IPS-20b (cell line): Measurements from ENCODE around the gene TRABD2B.

Source experiments
- H3K27ac ChIP-seq: one replicate; pipeline ENCODE4 v1.5.1; 2013; ENCODE audit warnings: low read length
- H3K27me3 ChIP-seq: 2 replicates; pipeline ENCODE4 v1.6.1; 2013; ENCODE audit warnings: mild to moderate bottlenecking, low read length, inconsistent platforms; ENCODE audit not compliant: insufficient read depth
- H3K36me3 ChIP-seq: 2 replicates; pipeline ENCODE4 v1.6.1; 2013; ENCODE audit warnings: low read depth, mild to moderate bottlenecking, inconsistent platforms, low read length, moderate library complexity; ENCODE audit not compliant: insufficient read depth
- H3K4me1 ChIP-seq: 2 replicates; pipeline ENCODE4 v1.6.1; 2013; ENCODE audit warnings: mild to moderate bottlenecking, control low read depth, inconsistent platforms, low read length, moderate library complexity; ENCODE audit not compliant: insufficient read depth
- H3K4me3 ChIP-seq: 2 replicates; pipeline ENCODE4 v1.5.1; 2013; ENCODE audit warnings: mild to moderate bottlenecking, low read length, inconsistent platforms
- H3K9ac ChIP-seq: 2 replicates; pipeline ENCODE4 v1.6.1; 2013; ENCODE audit warnings: low read depth, mild to moderate bottlenecking, inconsistent platforms, low read length, moderate library complexity
- H3K9me3 ChIP-seq: 2 replicates; pipeline ENCODE4 v1.6.1; 2013; ENCODE audit warnings: mild to moderate bottlenecking, low read depth, low read length, inconsistent platforms; ENCODE audit not compliant: insufficient read depth

Gene TRABD2B

DNA sequence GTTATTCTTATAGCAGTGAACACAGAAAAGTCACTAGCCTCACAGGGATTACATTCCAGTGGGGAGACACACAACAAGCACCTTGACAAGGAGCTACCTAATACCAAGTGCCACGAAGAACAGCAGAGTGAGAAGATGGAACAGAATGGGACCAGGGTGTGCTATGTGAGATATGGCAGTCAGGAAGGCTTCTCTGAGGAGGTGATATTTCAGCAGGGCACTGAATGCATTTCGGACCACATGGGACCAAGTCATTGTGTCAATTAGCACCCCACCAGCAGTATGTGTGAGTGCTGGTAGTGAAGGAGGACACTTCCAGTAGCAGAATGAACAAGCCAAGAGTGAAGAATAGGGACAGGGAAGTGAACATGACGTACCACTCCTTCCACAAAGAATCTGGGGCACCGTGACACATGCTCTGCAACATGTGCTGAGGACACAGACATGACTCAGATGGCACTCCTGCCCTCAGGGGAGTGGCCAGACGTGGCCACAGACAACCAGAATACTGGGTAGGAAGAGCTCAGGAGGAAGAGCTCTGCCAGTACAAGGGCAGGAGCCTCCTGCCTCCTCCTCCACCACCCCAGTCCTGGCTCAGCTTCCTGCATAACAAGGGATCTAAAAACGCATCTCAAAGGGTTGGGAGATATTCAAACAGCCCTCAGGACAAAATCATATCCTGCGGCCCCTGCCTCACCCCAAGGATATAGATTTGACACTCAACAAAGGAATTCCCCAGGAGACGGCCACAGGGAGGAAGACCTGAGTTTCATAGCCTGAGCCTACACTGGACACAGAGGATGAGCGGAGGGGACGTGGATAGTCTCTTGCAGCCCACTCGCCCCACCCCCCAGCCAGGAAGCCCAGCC lies 102.5 kb downstream of the TRABD2B start:
- no peak overlapping the region for H3K9ac ChIP-seq
- peaks cover 39% of the 10 kb centered on the region for H3K4me1 ChIP-seq
- H3K27me3 ChIP-seq: no peaks in the 10 kb centered on the region; the same call in 1 of the 2 replicates
- no peaks in the 10 kb centered on the region for H3K36me3 ChIP-seq
- no peaks in the 10 kb centered on the region for H3K9me3 ChIP-seq
- H3K4me3 ChIP-seq: peak overlapping the region; percentile 27; the same call in 1 of the 2 replicates
- no peak overlapping the region for H3K27ac ChIP-seq

DNA sequence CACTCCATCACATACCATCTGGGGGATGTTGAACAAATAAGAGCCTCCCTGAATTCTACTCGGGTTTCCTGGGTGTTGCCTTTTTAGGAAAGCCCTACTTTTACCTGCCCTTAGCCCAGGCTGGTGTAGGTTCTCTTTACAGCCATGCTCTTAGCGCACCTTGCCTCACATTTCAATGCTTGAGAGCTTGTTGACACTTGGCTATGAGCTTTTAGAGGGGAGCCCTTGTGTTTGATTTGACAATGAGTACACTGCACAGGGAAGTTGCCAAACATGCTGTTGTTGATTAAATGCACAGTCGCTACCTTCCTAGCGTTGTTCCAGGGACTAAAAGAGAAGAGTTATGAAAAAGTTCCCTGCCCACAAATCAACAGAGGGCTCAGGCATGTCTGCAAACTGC lies 103.8 kb downstream of the TRABD2B start:
- Histone ChIP-seq H3K27ac (no peak overlapping the region), H3K27me3 (no peaks in the 10 kb centered on the region; the same call in 1 of the 2 replicates), H3K9me3 (no peaks in the 10 kb centered on the region), H3K9ac (no peak overlapping the region), H3K4me3 (no peak overlapping the region), H3K4me1 (peaks cover 33% of the 10 kb centered on the region), H3K36me3 (no peaks in the 10 kb centered on the region)

DNA sequence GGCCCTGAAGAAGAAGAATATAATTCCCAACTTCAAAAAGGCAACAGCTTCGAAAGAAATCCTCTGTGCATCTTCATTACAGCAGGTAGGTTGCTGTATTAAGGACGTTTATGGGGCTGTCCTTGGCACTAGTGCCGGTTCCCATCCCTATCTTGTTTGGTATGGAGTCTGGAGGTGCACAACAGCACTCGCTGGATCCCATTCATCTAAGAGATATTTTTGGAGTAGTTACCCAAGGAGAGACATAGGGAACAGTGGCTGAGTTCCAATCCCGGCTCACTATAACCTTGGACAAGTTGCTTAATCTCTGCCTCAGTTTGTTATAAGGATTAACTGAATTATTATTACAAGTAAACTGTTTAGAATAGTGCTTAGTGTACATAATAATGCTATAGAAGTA lies 106.4 kb downstream of the TRABD2B start:
- Histone ChIP-seq H3K4me1 (peaks cover 25% of the 10 kb centered on the region), H3K9ac (no peak overlapping the region), H3K36me3 (no peaks in the 10 kb centered on the region), H3K9me3 (no peaks in the 10 kb centered on the region), H3K27me3 (no peaks in the 10 kb centered on the region; the same call in 1 of the 2 replicates), H3K4me3 (no peak overlapping the region), H3K27ac (no peak overlapping the region)

DNA sequence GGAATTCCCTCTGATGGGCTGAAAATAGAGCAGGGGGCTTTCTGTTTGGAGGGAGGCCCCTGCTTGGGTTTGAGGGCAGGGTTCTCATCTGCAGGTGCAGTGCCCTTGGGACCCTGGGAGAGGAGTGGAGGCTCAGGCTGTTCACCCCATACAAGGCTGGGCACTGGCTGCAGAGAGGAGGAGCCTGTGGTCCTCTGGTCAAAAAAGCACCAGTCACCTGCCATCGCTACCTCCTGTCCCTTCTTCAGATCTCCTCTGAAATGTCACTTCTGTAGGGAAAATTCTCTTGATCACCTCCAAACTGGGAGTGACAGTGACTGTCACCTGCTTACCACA lies 108.9 kb downstream of the TRABD2B start:
- Histone ChIP-seq H3K9me3 (no peaks in the 10 kb centered on the region), H3K36me3 (no peaks in the 10 kb centered on the region), H3K4me1 (peaks cover 3% of the 10 kb centered on the region; the same call in 1 of the 2 replicates), H3K27me3 (no peaks in the 10 kb centered on the region; the same call in 1 of the 2 replicates), H3K9ac (no peak overlapping the region), H3K4me3 (no peak overlapping the region), H3K27ac (no peak overlapping the region)

DNA sequence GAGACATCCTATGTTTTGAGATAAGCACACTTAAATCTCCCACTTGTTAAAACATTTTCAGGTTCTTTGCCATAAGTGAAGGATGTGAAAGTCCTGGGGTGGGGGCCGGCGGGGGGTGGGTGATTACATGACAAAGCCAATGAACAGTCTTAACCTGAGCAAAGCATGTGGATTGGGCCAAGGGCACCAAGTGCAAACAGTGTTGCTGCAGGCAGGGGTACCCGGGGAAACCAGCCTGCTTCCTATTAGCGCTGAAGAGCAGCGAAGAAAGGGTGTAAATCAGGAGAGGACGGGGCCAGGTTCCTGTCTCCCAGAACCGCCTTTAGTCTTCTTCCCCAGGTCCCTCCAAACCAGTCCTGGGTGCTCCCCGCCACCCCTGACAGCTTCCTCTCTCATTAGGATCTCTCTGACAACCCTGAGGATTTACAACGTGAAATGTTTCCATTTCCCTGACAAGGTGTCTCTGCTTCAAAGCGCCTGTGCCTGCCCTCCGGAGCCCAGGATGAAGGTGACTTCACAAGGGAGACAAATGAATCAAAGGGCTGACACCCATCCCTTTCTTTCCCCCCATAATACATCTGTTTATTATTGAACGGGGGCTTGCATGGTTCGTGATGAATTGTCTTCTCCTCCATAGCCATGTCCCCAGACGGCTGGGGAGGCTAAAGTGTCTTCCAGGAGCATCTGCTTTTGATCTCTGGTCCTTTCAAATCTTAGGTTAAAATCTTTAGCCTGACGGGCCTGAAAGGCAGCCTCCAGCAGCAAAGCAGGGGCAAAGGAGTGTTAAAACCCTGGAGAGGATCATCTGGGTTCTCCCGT lies 109.5 kb downstream of the TRABD2B start:
- H3K36me3 ChIP-seq: no peaks in the 10 kb centered on the region
- no peak overlapping the region for H3K4me3 ChIP-seq
- H3K4me1 ChIP-seq: peaks cover 3% of the 10 kb centered on the region; the same call in 1 of the 2 replicates
- no peak overlapping the region for H3K27ac ChIP-seq
- H3K27me3 ChIP-seq: no peaks in the 10 kb centered on the region; the same call in 1 of the 2 replicates
- H3K9me3 ChIP-seq: no peaks in the 10 kb centered on the region
- no peak overlapping the region for H3K9ac ChIP-seq

DNA sequence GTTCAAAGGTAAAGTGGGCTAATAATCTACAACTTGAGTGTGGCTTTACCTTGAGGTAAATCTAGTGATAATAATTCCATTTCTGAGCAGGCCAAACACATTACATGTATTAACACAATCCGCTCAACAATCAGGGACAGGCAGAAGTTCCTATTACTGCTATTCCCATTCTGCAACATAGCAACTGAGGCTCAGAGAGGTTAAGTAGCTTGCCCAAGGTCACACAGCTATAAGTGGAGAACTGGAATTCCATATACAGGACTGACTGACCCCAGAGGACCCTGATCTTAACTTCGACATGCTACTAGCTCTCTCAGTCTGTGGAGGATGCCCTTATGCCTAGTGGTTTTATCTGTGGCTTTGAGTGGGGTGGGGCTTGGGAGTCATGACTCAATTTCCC lies 110.1 kb downstream of the TRABD2B start:
- Histone ChIP-seq H3K9me3 (no peaks in the 10 kb centered on the region), H3K27ac (no peak overlapping the region), H3K9ac (no peak overlapping the region), H3K4me1 (peaks cover 3% of the 10 kb centered on the region; the same call in 1 of the 2 replicates), H3K27me3 (no peaks in the 10 kb centered on the region; the same call in 1 of the 2 replicates), H3K36me3 (no peaks in the 10 kb centered on the region), H3K4me3 (no peak overlapping the region)

DNA sequence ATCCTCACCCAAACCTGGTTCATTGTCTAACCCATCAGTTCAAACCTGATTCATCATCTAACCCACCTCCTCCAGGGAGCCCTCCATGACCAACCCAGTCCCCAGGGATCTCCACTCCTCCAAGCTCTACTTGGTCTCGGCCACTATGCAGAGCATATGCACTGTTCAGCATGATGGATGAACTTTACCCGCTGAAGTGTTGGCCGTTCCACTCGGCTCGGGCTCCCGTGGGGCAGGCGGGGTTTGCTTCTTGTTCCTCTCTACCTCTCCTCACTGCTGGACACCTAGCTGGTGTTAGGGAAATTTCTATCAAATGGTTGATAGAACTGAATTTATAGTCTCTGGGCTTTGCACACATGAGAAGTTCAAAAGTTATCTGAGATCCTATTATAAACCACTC lies 111.0 kb downstream of the TRABD2B start:
- Histone ChIP-seq H3K4me3 (no peak overlapping the region), H3K27ac (no peak overlapping the region), H3K9me3 (no peaks in the 10 kb centered on the region), H3K36me3 (no peaks in the 10 kb centered on the region), H3K27me3 (no peaks in the 10 kb centered on the region; the same call in 1 of the 2 replicates), H3K4me1 (peaks cover 3% of the 10 kb centered on the region; the same call in 1 of the 2 replicates), H3K9ac (no peak overlapping the region)

DNA sequence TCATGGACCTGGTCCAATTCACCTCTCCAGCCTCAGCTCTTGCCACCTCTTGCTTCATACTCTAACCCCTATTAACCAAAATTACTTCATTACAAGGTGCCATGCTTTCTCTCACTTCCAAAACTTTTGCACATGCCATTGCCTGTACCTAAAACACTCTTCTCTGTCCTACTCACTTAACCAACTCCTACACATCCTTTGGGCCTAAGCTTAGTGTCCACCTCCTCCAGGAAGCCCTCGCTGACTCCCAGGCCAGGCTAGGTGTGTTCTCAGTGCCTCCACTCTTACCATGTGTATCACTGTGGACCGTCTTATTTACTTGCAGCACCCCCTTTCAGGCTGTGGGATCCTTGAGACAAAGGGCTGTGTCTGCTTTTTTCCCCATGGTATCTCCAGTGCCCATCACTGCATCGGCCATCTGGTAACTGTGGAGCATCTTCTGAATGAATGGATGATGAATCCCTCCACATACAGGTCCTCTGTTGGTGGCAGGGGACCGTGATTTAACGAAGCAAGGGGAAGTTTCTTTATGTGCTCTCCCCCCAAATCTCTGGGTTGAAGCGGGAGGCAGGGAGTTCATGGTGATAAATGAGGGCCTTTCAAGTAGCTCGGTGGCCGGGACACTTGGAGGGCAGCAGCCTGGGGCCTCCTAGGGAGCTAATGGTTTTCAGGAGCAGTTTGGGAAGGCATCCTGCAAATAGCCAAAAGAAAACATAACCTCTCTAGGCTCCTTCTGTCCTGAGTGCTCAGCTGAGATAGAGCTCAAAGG lies 111.9 kb downstream of the TRABD2B start:
- H3K9me3 ChIP-seq: no peaks in the 10 kb centered on the region
- no peak overlapping the region for H3K9ac ChIP-seq

DNA sequence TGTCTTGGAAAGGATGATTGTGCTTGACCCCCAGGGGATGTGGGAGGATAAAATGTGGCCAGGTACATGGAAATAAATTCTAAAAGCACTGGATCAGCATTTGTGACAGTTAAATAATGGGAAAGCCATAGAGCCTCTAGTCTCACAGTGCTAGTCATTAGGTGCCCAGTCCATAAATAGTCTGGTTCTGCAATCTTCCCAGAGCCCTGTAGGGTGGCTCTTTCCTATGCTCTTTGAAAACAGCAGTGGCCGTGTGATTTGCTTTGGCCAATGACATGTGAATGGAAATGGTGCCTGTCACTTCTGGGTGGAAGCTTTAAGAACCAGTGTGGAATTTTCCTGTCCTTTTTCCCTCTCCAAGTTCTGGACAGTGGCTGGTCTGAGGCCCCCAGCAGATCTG lies 113.2 kb downstream of the TRABD2B start:
- H3K36me3 ChIP-seq: no peaks in the 10 kb centered on the region
- H3K27ac ChIP-seq: no peak overlapping the region
- no peak overlapping the region for H3K9ac ChIP-seq
- H3K4me3 ChIP-seq: no peak overlapping the region
- no peaks in the 10 kb centered on the region for H3K27me3 ChIP-seq
- peaks cover 3% of the 10 kb centered on the region; the same call in 1 of the 2 replicates for H3K4me1 ChIP-seq
- no peaks in the 10 kb centered on the region for H3K9me3 ChIP-seq

More for the DNA sequence above, 111.9 kb downstream of the TRABD2B start:
- no peaks in the 10 kb centered on the region; the same call in 1 of the 2 replicates for H3K27me3 ChIP-seq
- no peak overlapping the region for H3K27ac ChIP-seq
- H3K36me3 ChIP-seq: no peaks in the 10 kb centered on the region
- no peak overlapping the region for H3K4me3 ChIP-seq
- H3K4me1 ChIP-seq: peaks cover 3% of the 10 kb centered on the region; the same call in 1 of the 2 replicates

DNA sequence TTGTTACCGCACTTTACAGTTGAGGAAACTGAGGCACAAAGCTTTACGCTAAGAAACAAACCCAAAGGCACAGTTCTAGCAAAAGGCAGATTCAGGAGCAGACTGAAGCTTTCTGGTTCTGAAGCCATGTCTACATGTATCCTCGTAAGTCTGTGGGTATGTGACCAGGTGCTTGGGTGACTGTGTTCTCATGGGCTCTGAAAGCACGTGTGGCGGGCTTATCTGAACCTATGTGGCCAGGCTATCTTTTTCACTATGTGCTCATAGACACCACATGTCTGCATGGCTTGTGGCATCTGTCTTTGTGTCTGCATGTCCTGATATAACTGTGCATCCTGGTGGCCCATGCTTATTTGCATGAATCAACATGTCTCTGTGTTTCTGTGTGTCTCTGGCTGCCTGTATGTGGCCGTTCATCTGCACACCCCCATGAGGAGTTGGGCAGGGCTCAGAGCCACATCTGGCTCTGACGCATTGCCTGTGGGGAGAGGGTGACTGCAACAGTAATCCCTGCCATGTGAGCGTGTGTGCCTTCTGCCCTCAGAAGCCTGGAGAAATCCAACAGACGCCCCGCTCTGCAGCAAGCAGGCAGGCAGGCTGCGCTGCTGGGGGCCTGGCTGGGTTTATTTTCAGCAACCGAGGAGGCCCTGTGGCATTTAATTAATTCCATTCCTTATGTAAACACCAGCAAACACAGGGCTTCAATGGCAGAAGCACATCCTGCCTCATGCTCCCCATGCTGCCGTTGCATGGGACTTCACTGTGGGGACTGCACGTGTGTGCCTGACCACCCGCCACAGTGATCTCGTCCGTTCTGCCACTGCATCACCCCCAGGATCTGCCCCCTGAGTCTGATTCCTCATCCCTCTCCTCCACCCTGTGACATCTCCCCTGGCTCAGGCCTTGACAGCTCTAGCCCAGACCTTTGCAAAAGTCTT lies 115.4 kb downstream of the TRABD2B start:
- Histone ChIP-seq H3K27ac (no peak overlapping the region), H3K4me1 (no peaks in the 10 kb centered on the region), H3K4me3 (no peak overlapping the region)

More for the DNA sequence above, 115.4 kb downstream of the TRABD2B start:
- H3K9ac ChIP-seq: no peak overlapping the region
- no peaks in the 10 kb centered on the region for H3K9me3 ChIP-seq
- H3K27me3 ChIP-seq: no peaks in the 10 kb centered on the region
- no peaks in the 10 kb centered on the region for H3K36me3 ChIP-seq
